Vagina (tissue), 2 donors: ENCODE data around the gene MAST2.

Experiments used
- POLR2A ChIP-seq, 2 donors: fragments of 450-650 bp; IDR thresholded peaks; one replicate each; pipeline ENCODE4 v1.6.1; 2017; ENCODE audit warnings: antibody characterized with exemption in 2 of 2, mild to moderate bottlenecking in 2 of 2, moderate library complexity in 2 of 2
- TF ChIP-seq, protein P1 (sequence below), 3 experiments: fragments of 450-650 bp in 2 of 3; fragments of 200-600 bp in 1 of 3; sonication (generic) in 1 of 3; IDR thresholded peaks; one replicate each; pipeline ENCODE4 v1.5.1; 2017 to 2019; ENCODE audit warnings: antibody characterized with exemption in 3 of 3, mild to moderate bottlenecking in 2 of 3, moderate library complexity in 2 of 3

DNA sequence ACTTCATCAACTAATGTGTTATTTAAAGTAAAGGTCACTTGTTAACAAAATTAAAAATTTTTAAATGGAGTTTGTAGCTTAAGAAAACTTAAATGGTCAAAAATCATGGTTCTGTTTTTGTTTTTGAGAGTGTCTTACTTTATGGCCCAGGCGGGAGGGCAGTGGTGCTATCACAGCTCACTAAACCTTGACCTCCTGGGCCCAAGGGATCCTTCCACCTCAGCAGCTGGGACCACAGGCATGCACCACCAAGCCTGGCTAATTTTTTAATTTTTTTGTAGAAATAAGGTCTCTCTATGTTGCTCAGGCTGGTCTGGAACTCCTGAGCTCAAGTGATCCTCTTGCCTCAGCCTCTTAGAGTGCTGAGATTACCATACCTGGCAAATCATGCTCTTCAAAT lies 111.4 kb downstream of the MAST2 start:
- TF ChIP-seq, protein P1, sequence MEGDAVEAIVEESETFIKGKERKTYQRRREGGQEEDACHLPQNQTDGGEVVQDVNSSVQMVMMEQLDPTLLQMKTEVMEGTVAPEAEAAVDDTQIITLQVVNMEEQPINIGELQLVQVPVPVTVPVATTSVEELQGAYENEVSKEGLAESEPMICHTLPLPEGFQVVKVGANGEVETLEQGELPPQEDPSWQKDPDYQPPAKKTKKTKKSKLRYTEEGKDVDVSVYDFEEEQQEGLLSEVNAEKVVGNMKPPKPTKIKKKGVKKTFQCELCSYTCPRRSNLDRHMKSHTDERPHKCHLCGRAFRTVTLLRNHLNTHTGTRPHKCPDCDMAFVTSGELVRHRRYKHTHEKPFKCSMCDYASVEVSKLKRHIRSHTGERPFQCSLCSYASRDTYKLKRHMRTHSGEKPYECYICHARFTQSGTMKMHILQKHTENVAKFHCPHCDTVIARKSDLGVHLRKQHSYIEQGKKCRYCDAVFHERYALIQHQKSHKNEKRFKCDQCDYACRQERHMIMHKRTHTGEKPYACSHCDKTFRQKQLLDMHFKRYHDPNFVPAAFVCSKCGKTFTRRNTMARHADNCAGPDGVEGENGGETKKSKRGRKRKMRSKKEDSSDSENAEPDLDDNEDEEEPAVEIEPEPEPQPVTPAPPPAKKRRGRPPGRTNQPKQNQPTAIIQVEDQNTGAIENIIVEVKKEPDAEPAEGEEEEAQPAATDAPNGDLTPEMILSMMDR (IDR thresholded peaks at IDR 0.05), result no peak
- no peak for TF ChIP-seq POLR2A (IDR thresholded peaks at IDR 0.05)
